SK-N-SH treated with all-trans-retinoic acid at 6 μM for 48 hours (cell line): ENCODE results near the gene FANCD2.

ENCODE experiments used
- ATAC-seq: fragments of 200-7000 bp; cut with Tn5 transposase; 3 replicates; pipeline ENCODE4 v1.9.1; 2020; ENCODE audit warnings: mild to moderate bottlenecking, moderate library complexity
- BACH2 ChIP-seq: fragments of 250-450 bp; sonication (Bioruptor Pico); IDR thresholded peaks from 2 replicates; pipeline ENCODE4 v1.9.0; 2021; ENCODE audit warnings: mild to moderate bottlenecking, borderline replicate concordance
- CSDC2 ChIP-seq: fragments of 250-450 bp; sonication (Bioruptor Pico); IDR thresholded peaks from 2 replicates; pipeline ENCODE4 v1.5.0; 2020; ENCODE audit warnings: mild to moderate bottlenecking, moderate library complexity
- ESRRG ChIP-seq: fragments of 250-450 bp; sonication (Bioruptor Pico); IDR thresholded peaks from 2 replicates; pipeline ENCODE4 v1.6.1; 2021; ENCODE audit warnings: mild to moderate bottlenecking
- OSR1 ChIP-seq: fragments of 250-450 bp; sonication (Bioruptor Pico); IDR thresholded peaks from 2 replicates; pipeline ENCODE4 v1.8.0; 2022; ENCODE audit warnings: moderate library complexity, mild to moderate bottlenecking, inconsistent platforms
- PPARA ChIP-seq: fragments of 250-450 bp; sonication (Bioruptor Pico); IDR thresholded peaks from 2 replicates; pipeline ENCODE4 v1.5.0; 2020; ENCODE audit warnings: mild to moderate bottlenecking, borderline replicate concordance
- SNAI2 ChIP-seq: fragments of 250-450 bp; sonication (Bioruptor Pico); IDR thresholded peaks from 2 replicates; pipeline ENCODE4 v1.5.0; 2020; ENCODE audit warnings: mild to moderate bottlenecking, moderate library complexity
- TCF4 ChIP-seq: fragments of 250-450 bp; sonication (Bioruptor Pico); IDR thresholded peaks from 2 replicates; pipeline ENCODE4 v1.8.0; 2021; ENCODE audit warnings: mild to moderate bottlenecking, moderate library complexity, borderline replicate concordance
- TOX ChIP-seq: fragments of 250-450 bp; sonication (Bioruptor Pico); IDR thresholded peaks from 2 replicates; pipeline ENCODE4 v1.8.0; 2021; ENCODE audit warnings: mild to moderate bottlenecking, moderate library complexity, borderline replicate concordance
- ZC3H10 ChIP-seq: fragments of 250-450 bp; sonication (Bioruptor Pico); IDR thresholded peaks from 2 replicates; pipeline ENCODE4 v1.5.1; 2021; ENCODE audit warnings: mild to moderate bottlenecking, moderate library complexity
- ZFP3 ChIP-seq: fragments of 250-450 bp; sonication (Bioruptor Pico); IDR thresholded peaks from 2 replicates; pipeline ENCODE4 v1.5.0; 2020; ENCODE audit warnings: mild to moderate bottlenecking, moderate library complexity
- ZFP30 ChIP-seq: fragments of 450-650 bp; formaldehyde crosslinking; IDR thresholded peaks from 2 replicates; pipeline ENCODE4 v1.5.0; 2022; ENCODE audit warnings: mild to moderate bottlenecking, moderate library complexity
- ZNF565 ChIP-seq: fragments of 450-650 bp; formaldehyde crosslinking; conservative IDR thresholded peaks from 2 replicates; pipeline ENCODE4 v1.5.0; 2020; ENCODE audit warnings: low read depth, mild to moderate bottlenecking, moderate library complexity
- ZNF70 ChIP-seq: fragments of 450-650 bp; formaldehyde crosslinking; IDR thresholded peaks from 2 replicates; pipeline ENCODE4 v1.5.0; 2020; ENCODE audit warnings: mild to moderate bottlenecking, moderate library complexity
- ZNF8 ChIP-seq: fragments of 450-650 bp; formaldehyde crosslinking; IDR thresholded peaks from 2 replicates; pipeline ENCODE4 v1.5.0; 2020; ENCODE audit warnings: mild to moderate bottlenecking, moderate library complexity
- TF ChIP-seq, protein P1 (sequence below): fragments of 250-450 bp; sonication (Bioruptor Pico); IDR thresholded peaks from 2 replicates; pipeline ENCODE4 v1.8.0; 2020; ENCODE audit warnings: mild to moderate bottlenecking, moderate library complexity, borderline replicate concordance
- TF ChIP-seq, protein P2 (sequence below): fragments of 250-450 bp; sonication (Bioruptor Pico); IDR thresholded peaks from 2 replicates; pipeline ENCODE4 v1.5.0; 2020; ENCODE audit warnings: mild to moderate bottlenecking, moderate library complexity
- TF ChIP-seq, protein P3 (sequence below): fragments of 250-450 bp; sonication (Bioruptor Pico); IDR thresholded peaks from 2 replicates; pipeline ENCODE4 v1.5.1; 2020; ENCODE audit warnings: low read depth, mild to moderate bottlenecking, moderate library complexity
- TF ChIP-seq, protein P4 (sequence below): fragments of 250-450 bp; sonication (Bioruptor Pico); IDR thresholded peaks from 2 replicates; pipeline ENCODE4 v1.8.0; 2021; ENCODE audit warnings: low read depth, mild to moderate bottlenecking, moderate library complexity, borderline replicate concordance
- TF ChIP-seq, protein P5 (sequence below): fragments of 250-450 bp; sonication (Bioruptor Pico); IDR thresholded peaks from 2 replicates; pipeline ENCODE4 v1.5.1; 2021; ENCODE audit warnings: mild to moderate bottlenecking, moderate library complexity

FANCD2 gene

DNA sequence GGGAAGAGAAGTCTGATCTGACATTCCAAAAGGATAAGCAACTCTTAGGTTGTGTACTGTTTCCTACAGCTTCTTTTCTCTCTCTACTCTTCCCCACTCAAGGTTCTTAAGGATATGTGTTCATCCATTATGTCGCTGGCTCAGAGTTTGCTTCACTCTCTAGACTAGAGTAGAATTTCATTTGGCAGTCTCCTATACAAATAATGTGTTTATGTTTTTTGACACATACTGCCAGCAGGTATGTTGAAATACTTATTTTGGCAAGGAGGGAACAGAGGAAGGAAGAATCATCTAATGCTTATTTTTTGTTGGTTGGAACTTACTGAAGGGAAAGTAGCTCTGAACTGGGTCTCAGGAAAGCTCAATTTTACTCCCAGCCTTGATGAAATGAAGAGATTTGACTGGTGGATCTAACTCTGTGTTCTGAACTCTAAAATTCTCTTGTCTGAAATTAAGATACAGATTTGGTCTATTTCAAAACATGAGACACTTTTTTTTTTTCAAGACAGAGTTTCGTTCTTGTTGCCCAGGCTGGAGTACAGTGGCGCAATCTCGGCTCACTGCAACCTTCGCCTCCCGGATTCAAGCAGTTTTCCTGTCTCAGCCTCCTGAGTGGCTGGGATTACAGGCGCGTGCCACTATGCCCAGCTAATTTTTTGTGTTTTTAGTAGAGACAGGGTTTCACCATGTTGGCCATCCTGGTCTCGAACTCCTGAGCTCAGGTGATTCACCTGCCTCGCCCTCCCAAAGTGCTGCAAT is 32.0 kb upstream of the FANCD2 start:
- TF ChIP-seq ZNF8 (CRISPR knock-in tag) (no peak), ZNF565 (no peak), ZFP3 (CRISPR knock-in tag) (no peak), BACH2 (CRISPR knock-in tag) (no peak), OSR1 (no peak), CSDC2 (no peak)
- TF ChIP-seq, protein P1, sequence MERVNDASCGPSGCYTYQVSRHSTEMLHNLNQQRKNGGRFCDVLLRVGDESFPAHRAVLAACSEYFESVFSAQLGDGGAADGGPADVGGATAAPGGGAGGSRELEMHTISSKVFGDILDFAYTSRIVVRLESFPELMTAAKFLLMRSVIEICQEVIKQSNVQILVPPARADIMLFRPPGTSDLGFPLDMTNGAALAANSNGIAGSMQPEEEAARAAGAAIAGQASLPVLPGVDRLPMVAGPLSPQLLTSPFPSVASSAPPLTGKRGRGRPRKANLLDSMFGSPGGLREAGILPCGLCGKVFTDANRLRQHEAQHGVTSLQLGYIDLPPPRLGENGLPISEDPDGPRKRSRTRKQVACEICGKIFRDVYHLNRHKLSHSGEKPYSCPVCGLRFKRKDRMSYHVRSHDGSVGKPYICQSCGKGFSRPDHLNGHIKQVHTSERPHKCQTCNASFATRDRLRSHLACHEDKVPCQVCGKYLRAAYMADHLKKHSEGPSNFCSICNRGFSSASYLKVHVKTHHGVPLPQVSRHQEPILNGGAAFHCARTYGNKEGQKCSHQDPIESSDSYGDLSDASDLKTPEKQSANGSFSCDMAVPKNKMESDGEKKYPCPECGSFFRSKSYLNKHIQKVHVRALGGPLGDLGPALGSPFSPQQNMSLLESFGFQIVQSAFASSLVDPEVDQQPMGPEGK (CRISPR knock-in tag) = no peak
- TF ChIP-seq, protein P2, sequence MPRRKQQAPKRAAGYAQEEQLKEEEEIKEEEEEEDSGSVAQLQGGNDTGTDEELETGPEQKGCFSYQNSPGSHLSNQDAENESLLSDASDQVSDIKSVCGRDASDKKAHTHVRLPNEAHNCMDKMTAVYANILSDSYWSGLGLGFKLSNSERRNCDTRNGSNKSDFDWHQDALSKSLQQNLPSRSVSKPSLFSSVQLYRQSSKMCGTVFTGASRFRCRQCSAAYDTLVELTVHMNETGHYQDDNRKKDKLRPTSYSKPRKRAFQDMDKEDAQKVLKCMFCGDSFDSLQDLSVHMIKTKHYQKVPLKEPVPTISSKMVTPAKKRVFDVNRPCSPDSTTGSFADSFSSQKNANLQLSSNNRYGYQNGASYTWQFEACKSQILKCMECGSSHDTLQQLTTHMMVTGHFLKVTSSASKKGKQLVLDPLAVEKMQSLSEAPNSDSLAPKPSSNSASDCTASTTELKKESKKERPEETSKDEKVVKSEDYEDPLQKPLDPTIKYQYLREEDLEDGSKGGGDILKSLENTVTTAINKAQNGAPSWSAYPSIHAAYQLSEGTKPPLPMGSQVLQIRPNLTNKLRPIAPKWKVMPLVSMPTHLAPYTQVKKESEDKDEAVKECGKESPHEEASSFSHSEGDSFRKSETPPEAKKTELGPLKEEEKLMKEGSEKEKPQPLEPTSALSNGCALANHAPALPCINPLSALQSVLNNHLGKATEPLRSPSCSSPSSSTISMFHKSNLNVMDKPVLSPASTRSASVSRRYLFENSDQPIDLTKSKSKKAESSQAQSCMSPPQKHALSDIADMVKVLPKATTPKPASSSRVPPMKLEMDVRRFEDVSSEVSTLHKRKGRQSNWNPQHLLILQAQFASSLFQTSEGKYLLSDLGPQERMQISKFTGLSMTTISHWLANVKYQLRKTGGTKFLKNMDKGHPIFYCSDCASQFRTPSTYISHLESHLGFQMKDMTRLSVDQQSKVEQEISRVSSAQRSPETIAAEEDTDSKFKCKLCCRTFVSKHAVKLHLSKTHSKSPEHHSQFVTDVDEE = no peak
- no peak for ATAC-seq

DNA sequence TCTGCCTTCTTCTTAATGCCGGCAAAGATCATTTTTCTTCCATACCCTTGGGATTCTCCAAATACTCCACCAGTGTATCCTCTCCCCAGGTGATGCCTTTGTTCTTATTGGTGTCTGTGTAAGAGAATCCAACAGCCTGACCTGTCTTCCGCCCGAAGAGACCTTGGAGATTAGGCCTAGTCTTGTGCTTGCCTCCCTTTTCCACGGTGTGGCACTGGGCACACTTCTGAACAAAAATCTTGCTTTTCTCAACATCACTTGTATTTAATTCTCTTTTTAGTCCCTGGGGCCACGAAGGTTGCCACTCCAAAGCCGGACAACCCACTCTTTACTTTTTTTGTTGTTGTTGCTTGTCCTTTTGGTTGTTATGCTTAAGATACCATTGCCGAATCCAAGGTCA is 25.6 kb upstream of the FANCD2 start:
- TF ChIP-seq ZNF565 (no peak), TCF4 (CRISPR knock-in tag) (no peak), OSR1 (no peak), CSDC2 (no peak), ESRRG (CRISPR knock-in tag) (no peak), TOX (CRISPR knock-in tag) (no peak), SNAI2 (CRISPR knock-in tag) (no peak), PPARA (CRISPR knock-in tag) (no peak), ZNF70 (CRISPR knock-in tag) (no peak), ZNF8 (CRISPR knock-in tag) (no peak), ZFP3 (CRISPR knock-in tag) (no peak), BACH2 (CRISPR knock-in tag) (no peak), ZC3H10 (CRISPR knock-in tag) (no peak), ZFP30 (CRISPR knock-in tag) (no peak)
- TF ChIP-seq, protein P3, sequence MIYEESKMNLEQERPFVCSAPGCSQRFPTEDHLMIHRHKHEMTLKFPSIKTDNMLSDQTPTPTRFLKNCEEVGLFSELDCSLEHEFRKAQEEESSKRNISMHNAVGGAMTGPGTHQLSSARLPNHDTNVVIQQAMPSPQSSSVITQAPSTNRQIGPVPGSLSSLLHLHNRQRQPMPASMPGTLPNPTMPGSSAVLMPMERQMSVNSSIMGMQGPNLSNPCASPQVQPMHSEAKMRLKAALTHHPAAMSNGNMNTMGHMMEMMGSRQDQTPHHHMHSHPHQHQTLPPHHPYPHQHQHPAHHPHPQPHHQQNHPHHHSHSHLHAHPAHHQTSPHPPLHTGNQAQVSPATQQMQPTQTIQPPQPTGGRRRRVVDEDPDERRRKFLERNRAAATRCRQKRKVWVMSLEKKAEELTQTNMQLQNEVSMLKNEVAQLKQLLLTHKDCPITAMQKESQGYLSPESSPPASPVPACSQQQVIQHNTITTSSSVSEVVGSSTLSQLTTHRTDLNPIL (CRISPR knock-in tag) = no peak
- TF ChIP-seq, protein P2 = no peak
- TF ChIP-seq, protein P4, sequence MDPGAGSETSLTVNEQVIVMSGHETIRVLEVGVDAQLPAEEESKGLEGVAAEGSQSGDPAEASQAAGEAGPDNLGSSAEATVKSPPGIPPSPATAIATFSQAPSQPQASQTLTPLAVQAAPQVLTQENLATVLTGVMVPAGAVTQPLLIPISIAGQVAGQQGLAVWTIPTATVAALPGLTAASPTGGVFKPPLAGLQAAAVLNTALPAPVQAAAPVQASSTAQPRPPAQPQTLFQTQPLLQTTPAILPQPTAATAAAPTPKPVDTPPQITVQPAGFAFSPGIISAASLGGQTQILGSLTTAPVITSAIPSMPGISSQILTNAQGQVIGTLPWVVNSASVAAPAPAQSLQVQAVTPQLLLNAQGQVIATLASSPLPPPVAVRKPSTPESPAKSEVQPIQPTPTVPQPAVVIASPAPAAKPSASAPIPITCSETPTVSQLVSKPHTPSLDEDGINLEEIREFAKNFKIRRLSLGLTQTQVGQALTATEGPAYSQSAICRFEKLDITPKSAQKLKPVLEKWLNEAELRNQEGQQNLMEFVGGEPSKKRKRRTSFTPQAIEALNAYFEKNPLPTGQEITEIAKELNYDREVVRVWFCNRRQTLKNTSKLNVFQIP (CRISPR knock-in tag) = no peak
- TF ChIP-seq, protein P5, sequence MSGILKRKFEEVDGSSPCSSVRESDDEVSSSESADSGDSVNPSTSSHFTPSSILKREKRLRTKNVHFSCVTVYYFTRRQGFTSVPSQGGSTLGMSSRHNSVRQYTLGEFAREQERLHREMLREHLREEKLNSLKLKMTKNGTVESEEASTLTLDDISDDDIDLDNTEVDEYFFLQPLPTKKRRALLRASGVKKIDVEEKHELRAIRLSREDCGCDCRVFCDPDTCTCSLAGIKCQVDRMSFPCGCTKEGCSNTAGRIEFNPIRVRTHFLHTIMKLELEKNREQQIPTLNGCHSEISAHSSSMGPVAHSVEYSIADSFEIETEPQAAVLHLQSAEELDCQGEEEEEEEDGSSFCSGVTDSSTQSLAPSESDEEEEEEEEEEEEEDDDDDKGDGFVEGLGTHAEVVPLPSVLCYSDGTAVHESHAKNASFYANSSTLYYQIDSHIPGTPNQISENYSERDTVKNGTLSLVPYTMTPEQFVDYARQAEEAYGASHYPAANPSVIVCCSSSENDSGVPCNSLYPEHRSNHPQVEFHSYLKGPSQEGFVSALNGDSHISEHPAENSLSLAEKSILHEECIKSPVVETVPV = no peak
- TF ChIP-seq, protein P1 (CRISPR knock-in tag) = no peak
- TF ChIP-seq, all 23 proteins: peak for 0
- no peak for ATAC-seq
